ENCODE results near the gene EIF3K.

- no peak for TF ChIP-seq POLR2AphosphoS5 (IDR thresholded peaks at IDR 0.05; ENCODE audit: borderline replicate concordance, low read depth, low read length)
- TF ChIP-seq EZH2 (IDR thresholded peaks at IDR 0.05) = no peak
- no peak for TF ChIP-seq FOXP2 (optimal IDR thresholded peaks at IDR 0.05; ENCODE audit: control extremely low read depth, extremely low read length, insufficient read depth)
Measured at GRCh38 chr19:38571682-38572081, 47.3 kb upstream of the EIF3K start.

Data from SK-N-MC (cell line).